ENCODE measurements around the gene AFAP1L2.
"Not testable (repeated sequence)": the region's sequence is repeated elsewhere in the genome, so short reads cannot be mapped to it uniquely, and the experiment has no call there.

Gene AFAP1L2

DNA sequence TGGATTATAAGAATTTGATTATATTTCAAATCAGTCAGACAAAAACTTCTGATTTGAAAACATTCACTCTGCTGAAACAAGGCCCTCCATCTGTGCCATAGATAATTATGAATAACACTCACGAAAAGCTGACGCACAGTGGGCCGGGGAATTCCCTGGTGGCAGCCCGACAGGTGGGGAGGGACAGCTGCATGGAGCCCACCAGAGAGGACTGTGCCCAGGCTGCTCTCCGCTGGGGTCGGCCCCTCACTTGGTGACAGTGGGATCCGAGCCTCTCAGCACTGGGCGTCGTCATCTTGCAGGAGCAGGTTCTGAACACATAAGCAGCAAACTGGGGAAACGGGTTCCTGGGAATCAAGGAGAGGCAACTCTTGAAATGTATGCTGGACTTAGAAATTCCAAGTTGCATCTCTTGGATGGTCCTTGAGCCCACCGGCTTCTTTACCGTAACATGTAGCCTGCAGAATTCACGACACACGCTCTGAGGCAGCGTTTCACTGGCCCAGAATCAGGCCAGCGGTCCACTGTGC, 41.4 kb downstream of the AFAP1L2 start:
- DNase-seq (ENCODE audit: low spot score): peak; percentile 70

- no peak for DNase-seq (ENCODE audit: low spot score)
Observed at GRCh38 chr10:114359953-114360345, 44.4 kb downstream of the AFAP1L2 start.

DNA sequence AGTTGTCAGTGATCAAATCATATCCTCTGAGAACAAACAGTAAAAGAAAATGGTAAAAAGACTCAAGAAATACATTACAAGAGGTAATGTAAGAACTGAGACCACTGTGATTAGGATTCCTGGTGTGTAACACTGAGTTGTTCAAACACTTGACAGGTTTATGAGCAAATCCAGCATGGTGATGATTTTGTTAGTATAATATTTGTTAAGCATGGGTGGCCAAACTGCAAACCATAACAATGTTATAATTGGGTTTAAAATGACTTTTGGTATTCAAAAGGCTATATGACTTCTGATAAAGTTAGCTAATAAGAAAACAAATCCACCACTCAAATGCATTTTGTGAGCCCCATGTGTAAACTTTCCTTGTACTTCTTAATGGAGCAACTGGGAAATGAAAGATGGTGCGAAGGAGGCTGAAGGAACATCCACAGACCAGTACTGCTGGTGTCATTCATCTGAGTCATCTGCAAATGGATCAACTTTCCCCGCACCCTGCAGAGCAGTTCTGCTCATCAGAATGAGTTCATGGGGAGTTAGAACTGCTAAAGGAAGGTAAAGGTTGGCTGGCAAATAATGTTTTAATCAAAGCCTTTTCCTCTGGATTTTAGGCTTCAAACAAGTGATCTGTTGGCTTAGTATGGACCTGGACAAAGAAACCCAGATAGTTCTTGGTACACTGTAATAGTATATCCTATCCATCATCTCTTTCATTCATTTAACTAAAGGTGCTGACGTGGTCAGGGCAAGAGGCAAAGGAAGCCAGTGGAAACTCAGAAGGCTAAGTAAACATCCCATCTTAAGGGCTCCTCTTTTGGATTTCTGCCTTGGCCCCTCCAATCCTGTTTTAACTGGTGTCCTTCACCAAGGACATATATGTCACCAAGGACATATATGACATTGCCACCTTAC, 45.0 kb downstream of the AFAP1L2 start:
- no peak for DNase-seq (ENCODE audit: low spot score)

DNA sequence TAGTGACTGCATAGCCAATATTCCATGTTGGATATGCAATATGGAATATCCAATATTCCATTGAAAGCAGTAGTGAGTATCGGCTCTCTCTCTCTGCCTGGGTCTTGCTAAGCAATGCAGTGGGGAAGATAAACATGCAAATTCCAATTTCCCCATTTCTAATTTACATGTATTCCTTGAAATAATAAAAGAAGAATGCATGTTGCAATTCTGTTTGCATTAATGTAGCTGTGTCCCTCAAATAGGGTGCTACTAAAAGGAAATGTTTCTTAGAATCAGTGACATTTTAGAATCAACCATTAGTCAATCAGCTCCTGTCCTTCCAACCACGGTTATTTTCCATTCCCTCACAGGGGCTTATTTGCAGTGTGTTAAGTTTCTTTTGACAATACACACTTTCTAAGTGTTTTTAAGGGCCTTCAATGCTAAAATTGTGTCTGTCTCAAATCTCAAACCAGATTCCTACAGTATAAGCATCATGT, 46.7 kb downstream of the AFAP1L2 start:
- no peak for DNase-seq (ENCODE audit: low spot score)

DNA sequence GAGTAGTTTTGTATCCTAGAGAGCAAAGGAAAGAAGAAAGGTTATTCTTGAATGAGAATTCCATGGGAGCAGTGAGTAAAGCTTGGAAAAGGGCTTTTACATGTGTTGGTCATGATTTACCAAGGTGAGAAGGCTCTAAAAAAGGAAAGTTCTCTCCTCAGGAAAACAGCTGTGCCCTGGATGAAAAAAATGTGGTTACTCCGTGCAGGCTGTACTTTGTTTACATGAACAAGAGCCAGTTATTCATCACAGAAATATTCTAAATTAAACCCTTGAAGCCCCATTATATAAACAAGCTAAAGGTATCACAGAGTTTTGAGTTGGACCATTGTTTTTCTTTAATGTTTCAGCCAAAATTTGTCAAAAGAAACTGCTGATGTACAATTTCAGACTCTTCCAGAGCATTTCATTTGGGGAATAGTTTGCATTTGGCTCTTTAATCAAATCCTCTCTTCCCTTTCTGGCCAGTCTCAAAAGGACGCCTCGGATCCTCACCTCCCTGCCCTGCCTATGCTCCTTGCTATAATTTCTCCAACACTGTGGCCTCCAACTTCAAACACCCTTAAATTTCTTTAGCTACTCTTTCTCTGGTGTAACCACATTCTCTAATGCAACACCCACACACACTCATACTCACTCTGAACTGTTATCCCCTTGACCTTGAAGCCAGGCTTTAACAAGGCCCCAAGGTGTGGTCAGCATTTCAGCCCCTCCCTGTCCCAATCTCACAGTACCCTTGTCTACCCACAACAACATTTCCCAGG, 47.4 kb downstream of the AFAP1L2 start:
- peak; percentile 53 for DNase-seq (ENCODE audit: low spot score)

GRCh38 chr10:114356126-114356525, 48.2 kb downstream of the AFAP1L2 start:
- no peak for DNase-seq (ENCODE audit: low spot score)

DNA sequence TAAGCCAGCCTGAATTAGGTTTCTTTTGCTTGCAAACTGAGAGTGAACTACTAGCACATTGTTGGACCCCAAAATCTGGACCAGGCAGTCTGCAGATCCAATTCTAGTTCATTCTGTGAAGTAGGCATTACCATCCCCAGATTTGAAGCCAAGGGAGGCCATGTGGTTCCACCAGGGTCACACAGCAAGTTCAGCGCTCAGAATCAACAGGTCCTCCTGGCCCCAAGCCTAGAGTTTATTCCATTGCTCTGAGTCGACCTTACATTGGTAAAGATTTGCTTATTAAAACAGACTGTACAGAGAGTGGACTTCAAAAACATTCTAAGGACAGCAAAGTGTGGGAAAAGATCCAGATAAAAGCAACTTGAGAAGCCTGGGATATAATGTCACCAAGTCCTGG, 50.9 kb downstream of the AFAP1L2 start:
- no peak for DNase-seq (ENCODE audit: low spot score)

DNA sequence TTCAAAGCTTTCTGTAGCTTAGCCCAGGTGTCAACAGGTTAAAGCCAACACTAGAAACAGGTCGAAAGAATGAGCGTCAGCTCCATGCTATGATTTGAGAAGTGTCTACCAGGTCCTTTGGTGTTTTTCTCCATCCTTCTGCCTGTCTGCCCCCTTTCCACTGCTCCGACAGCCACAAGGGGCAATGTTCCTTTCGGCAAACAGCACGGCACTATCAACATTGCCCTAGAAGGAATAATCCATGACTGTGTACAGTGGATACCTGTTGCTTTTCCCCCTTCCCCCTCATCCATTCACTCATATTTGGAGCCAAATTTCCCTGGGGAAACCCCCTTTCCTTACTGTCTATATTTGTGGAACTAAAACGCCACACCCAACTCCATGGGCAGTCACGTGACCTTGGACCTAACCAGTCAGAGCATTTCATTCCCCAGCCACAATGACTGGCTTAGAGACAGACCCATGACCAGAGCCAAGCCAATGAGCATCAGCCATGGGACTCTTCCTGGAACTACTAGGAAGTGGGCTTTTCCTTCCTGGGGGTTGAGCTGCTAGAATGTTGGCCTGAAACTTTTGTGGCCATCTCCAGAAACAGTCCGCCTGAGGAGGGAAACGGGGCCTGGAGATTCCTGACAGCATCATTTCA, 51.5 kb downstream of the AFAP1L2 start:
- no peak for DNase-seq (ENCODE audit: low spot score)

GRCh38 chr10:114350751-114351150, 53.6 kb downstream of the AFAP1L2 start:
- no peak for DNase-seq (ENCODE audit: low spot score)

DNA sequence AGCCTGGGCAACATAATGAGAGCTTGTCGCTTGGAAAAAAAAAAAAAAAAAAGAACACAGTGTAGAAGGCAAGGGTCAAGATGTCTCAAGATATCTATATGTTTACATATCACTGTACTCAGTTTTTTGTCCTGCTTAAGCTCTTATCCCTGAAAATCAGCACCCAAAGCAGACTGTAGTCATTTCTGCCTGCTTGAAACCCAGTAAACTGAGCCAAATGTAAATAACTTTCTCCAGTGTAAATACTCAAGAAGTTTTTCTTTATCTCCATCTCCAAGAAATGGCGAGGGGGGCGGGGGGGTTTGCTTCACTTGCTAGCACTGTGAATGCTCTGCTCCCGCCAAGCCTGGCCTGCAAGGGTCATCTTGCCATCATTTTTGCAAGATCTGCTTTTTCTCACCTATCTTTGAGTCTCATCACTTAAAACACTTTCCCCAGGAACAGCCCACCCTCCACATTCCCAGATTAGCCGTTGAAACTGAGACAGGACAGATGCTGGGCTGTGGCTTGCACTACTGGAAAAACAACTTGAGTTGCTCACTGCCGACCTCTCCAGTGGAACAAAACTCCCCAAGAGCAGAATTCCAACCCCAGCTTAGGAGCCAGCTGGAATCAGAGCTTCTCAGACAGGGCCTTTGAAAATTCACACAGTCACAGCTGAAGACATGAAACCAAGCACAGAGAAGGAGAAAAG, 54.6 kb downstream of the AFAP1L2 start:
- DNase-seq (ENCODE audit: low spot score): peak; percentile 66

DNA sequence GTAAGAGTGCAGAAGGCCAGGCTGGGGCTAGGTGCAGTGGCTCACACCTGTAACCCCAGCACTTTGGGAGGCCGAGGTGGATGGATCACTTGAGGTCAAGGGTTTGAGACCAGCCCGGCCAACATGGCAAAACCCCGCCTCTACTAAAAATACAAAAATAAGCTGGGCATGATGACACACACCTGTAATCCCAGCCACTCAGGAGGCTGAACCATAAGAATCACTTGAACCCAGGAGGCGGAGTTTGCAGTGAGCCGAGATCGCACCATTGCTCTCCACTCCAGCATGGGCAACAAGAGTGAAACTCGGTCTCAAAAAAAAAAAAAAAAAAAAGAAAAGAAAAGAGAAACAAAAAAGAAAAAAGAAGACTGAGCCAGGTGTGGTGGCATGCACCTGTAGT, 55.2 kb downstream of the AFAP1L2 start:
- DNase-seq (ENCODE audit: low spot score): not testable (repeated sequence)

DNA sequence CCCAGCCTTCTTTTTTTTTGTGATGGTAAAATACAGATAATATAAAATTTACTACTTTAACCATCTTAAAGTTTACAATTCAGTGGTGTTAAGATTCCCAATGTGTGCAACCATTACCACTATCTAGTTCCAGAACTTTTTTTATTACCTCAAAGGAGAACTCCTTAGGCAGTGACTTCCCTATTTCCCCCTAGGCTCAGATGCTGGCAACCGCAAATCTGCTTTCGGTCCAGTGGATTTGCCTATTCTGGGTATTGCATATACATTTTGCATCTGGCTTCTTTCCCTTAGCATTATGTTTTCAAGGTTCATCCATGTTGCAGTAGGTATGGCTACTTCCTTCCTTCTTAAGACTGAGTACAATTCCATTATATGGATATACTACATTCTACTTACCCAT, 56.5 kb downstream of the AFAP1L2 start:
- peak; percentile 12 for DNase-seq (ENCODE audit: low spot score)

GRCh38 chr10:114347241-114347640, 57.1 kb downstream of the AFAP1L2 start:
- DNase-seq (ENCODE audit: low spot score): no peak

DNA sequence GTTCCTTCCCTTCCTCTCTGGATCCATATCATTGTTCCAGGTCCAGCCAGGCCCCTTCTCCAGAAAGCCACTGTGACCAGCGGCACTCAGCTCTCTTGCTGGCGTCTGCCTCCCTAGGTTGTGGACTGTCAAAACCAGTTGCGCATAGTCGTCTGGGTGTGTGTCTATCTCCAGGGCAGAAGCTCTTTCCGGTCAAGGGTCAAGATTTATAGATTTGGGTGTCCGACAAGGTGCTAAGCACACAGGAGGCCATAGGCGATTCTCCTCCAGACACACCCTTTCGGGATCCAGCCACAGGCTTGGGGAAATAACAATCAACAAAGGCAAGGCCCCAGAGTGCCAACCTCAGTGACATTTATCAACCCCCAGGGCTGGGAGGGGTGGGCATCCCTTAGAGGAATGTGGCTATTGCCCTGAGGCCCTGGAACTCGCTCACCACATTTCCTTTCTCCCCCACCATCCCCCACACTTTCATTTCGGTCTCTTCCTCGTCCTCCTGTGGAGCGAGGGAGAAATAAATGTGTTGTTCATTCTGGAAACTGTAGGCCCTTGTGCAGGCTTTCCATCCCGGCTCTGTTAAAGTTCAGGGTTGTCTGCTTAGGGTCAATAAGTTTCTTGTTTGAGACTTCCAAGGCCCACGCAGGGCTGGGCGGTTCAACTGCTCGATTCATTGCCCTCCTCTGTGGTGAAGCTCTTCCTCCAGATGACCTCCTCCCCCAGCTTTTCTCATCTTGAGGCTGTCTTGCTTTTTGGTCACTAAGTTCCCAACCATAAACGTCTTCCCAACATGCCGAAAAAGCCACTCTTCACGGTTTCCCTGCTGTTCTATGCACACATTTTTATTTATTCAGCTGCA, 57.9 kb downstream of the AFAP1L2 start:
- DNase-seq (ENCODE audit: low spot score): no peak

GRCh38 chr10:114345701-114346100, 58.6 kb downstream of the AFAP1L2 start:
- DNase-seq (ENCODE audit: low spot score): no peak

GRCh38 chr10:114343623-114344505, 60.4 kb downstream of the AFAP1L2 start:
- DNase-seq (ENCODE audit: low spot score): no peak

DNA sequence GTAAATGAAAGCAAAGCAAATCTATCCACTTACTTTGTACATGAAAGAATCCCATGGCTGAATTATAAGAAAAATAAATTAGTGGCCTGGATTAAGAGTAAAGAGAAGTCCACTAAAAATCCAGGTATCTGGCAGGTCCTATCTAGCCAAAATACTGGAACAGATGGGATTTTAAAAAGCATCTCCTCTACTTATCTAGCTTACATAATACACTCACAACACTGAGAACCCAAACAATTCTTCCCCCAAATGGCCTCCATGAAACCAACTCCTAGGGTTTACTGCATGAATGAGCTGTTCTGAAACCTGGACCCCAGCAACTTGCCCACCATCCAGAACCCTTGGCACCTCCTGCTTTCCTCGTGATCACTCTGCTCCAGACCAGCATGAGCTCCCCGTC, 61.3 kb downstream of the AFAP1L2 start:
- DNase-seq (ENCODE audit: low spot score): no peak

DNA sequence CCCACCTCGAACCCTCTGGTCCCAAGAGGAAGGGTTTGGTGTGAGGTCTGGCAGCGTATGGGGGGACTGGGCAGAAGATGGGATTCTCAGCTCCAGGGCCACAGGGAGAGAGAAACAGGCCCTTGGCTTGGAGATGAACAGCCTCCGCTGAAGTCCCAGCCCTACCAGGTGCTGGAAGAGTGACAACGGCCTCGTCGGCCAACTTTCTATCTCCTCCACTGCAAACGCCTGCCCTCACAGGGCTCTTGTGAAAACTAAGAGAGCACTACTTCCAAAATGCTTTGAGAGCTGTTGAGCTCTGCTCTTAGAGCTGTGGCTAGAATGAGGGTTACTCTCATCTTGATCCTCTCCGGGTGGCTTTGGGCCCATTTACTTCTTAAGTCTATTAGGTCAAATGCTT, 63.5 kb downstream of the AFAP1L2 start:
- DNase-seq (ENCODE audit: low spot score): no peak
